Astrocyte (in vitro differentiated cells and primary cell): Measurements from ENCODE around the gene CLDN2. TPM values are rescaled to one million over a fixed set of nuclear protein-coding genes. Genes with fewer than 3 reads are reported as not detected.

ENCODE experiments used
- DNase-seq: peaks from one replicate; pipeline ENCODE4 v3.0.0-alpha.2; 2010; ENCODE audit warnings: low read depth
- FAIRE-seq: peaks from 2 replicates; lab custom pipeline; 2011; peaks lifted over from hg19 to GRCh38; lab: Jason Lieb, UNC
- H2AFZ ChIP-seq: 2 replicates; pipeline ENCODE4 v1.6.0; 2012; ENCODE audit warnings: low read depth, low read length, inconsistent platforms
- H3K27ac ChIP-seq: 2 replicates; pipeline ENCODE4 v1.5.1; 2011; ENCODE audit warnings: low read depth, low read length, inconsistent platforms
- H3K27me3 ChIP-seq: 2 replicates; pipeline ENCODE4 v1.6.0; 2011; ENCODE audit warnings: low read length, inconsistent platforms; ENCODE audit not compliant: insufficient read depth
- H3K36me3 ChIP-seq: 2 replicates; pipeline ENCODE4 v1.5.1; 2011; ENCODE audit warnings: low read length, inconsistent platforms; ENCODE audit not compliant: insufficient read depth
- H3K4me1 ChIP-seq: 2 replicates; pipeline ENCODE4 v1.5.1; 2011; ENCODE audit warnings: low read length, inconsistent platforms; ENCODE audit not compliant: insufficient read depth
- H3K4me2 ChIP-seq: 2 replicates; pipeline ENCODE4 v1.6.0; 2012; ENCODE audit warnings: low read length, inconsistent platforms
- H3K4me3 ChIP-seq: 2 replicates; pipeline ENCODE4 v1.5.1; 2011; ENCODE audit warnings: low read depth, mild to moderate bottlenecking, low read length, inconsistent platforms; ENCODE audit not compliant: insufficient read depth
- H3K79me2 ChIP-seq: 2 replicates; pipeline ENCODE4 v1.6.0; 2012; ENCODE audit warnings: mild to moderate bottlenecking, low read length, inconsistent platforms; ENCODE audit not compliant: insufficient read depth
- H3K9ac ChIP-seq: 2 replicates; pipeline ENCODE4 v1.6.0; 2012; ENCODE audit warnings: mild to moderate bottlenecking, low read length, inconsistent platforms
- H3K9me3 ChIP-seq: 2 replicates; pipeline ENCODE4 v1.5.1; 2012; ENCODE audit warnings: low read depth, mild to moderate bottlenecking, low read length, inconsistent platforms; ENCODE audit not compliant: insufficient read depth
- H4K20me1 ChIP-seq: 2 replicates; pipeline ENCODE4 v1.6.0; 2012; ENCODE audit warnings: low read length, inconsistent platforms; ENCODE audit not compliant: insufficient read depth
- H3K27ac Mint-ChIP-seq: one replicate; pipeline ENCODE4 v1.8.0; 2021; ENCODE audit warnings: mild to moderate bottlenecking, mixed read lengths; ENCODE audit not compliant: unreplicated experiment
- H3K27me3 Mint-ChIP-seq: one replicate; pipeline ENCODE4 v1.8.0; 2021; ENCODE audit warnings: low read depth, mixed read lengths; ENCODE audit not compliant: unreplicated experiment
- H3K36me3 Mint-ChIP-seq: one replicate; pipeline ENCODE4 v1.8.0; 2021; ENCODE audit warnings: low read depth, mixed read lengths; ENCODE audit not compliant: unreplicated experiment
- H3K4me1 Mint-ChIP-seq: one replicate; pipeline ENCODE4 v1.8.0; 2021; ENCODE audit warnings: low read depth, mixed read lengths; ENCODE audit not compliant: unreplicated experiment
- H3K4me3 Mint-ChIP-seq: one replicate; pipeline ENCODE4 v1.8.0; 2021; ENCODE audit warnings: mild to moderate bottlenecking, moderate library complexity, mixed read lengths; ENCODE audit not compliant: unreplicated experiment
- H3K9me3 Mint-ChIP-seq: one replicate; pipeline ENCODE4 v1.8.0; 2021; ENCODE audit warnings: mild to moderate bottlenecking, mixed read lengths; ENCODE audit not compliant: unreplicated experiment
- EZH2 ChIP-seq: IDR thresholded peaks from 2 replicates; pipeline ENCODE4 v1.6.1; 2012; ENCODE audit warnings: mild to moderate bottlenecking, low read length, inconsistent platforms; ENCODE audit not compliant: insufficient read depth
- total RNA-seq: library from RNA; stranded (reverse); gene quantifications from 2 replicates; pipeline ENCODE4 v1.2.1, GENCODE V29; 2021
- TF ChIP-seq, protein P1 (sequence below): IDR thresholded peaks from 2 replicates; pipeline ENCODE4 v1.5.1; 2011; ENCODE audit warnings: low read depth, mild to moderate bottlenecking, inconsistent platforms, low read length, moderate library complexity; ENCODE audit not compliant: insufficient read depth

The CLDN2 gene
- total RNA-seq, 1 donor from 2014 or later: 0.77 TPM

DNA sequence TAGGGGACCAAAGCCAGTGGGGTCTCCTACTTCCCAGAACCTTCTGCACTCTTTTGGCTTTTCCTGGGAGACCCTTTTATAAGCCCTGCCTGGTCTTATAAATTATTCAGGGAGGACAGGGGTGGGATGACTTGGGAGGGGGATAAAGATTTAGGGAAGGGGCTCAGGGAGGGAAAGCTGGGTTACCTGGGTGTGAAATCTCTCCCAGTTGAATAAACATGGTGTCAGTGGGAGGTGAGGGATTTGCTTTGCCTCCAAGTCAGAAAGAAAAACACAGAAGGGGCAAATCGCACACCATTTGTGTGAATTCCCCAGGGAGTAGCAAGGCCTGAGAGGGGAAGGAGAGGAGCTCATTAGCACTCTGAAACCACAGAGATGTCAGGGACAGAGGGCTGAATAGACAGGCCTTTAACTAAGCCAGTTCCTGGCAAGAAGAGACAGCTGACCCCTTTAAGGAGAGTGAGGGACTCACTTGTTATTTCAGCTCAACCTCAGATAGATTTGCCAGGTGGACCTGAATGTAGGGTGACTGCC lies 16.8 kb upstream of the CLDN2 start, which contains the start of gene RIPPLY1:
Gene RIPPLY1 (minus strand): TSS at position 51 of the 534 bp plus-strand sequence. CDS start 54 bp downstream, outside the sequence.
- H3K4me1 ChIP-seq: no peaks in the 10 kb centered on the region
- no peak within 1 kb of the TSS for H3K4me3 ChIP-seq
- no peak within 1 kb of the TSS for H3K9ac ChIP-seq
- Mint-ChIP-seq H3K36me3 (no peaks in the 10 kb centered on the region), H3K4me3 (no peak within 1 kb of the TSS), H3K4me1 (peaks cover 8% of the 10 kb centered on the region), H3K9me3 (no peaks in the 10 kb centered on the region), H3K27ac (no peak within 1 kb of the TSS), H3K27me3 (peaks cover 3% of the 10 kb centered on the region)
- no peaks in the 10 kb centered on the region for H3K79me2 ChIP-seq
- FAIRE-seq: no peak
- no peaks in the 10 kb centered on the region for H4K20me1 ChIP-seq
- H3K36me3 ChIP-seq: no peaks in the 10 kb centered on the region
- no peaks in the 10 kb centered on the region for H3K27me3 ChIP-seq
- H3K27ac ChIP-seq: no peak within 1 kb of the TSS
- TF ChIP-seq EZH2: no peak
- TF ChIP-seq, protein P1, sequence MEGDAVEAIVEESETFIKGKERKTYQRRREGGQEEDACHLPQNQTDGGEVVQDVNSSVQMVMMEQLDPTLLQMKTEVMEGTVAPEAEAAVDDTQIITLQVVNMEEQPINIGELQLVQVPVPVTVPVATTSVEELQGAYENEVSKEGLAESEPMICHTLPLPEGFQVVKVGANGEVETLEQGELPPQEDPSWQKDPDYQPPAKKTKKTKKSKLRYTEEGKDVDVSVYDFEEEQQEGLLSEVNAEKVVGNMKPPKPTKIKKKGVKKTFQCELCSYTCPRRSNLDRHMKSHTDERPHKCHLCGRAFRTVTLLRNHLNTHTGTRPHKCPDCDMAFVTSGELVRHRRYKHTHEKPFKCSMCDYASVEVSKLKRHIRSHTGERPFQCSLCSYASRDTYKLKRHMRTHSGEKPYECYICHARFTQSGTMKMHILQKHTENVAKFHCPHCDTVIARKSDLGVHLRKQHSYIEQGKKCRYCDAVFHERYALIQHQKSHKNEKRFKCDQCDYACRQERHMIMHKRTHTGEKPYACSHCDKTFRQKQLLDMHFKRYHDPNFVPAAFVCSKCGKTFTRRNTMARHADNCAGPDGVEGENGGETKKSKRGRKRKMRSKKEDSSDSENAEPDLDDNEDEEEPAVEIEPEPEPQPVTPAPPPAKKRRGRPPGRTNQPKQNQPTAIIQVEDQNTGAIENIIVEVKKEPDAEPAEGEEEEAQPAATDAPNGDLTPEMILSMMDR: no peak
- H2AFZ ChIP-seq: no peak within 1 kb of the TSS
- H3K9me3 ChIP-seq: no peaks in the 10 kb centered on the region
- no peak for DNase-seq
- no peak within 1 kb of the TSS for H3K4me2 ChIP-seq

DNA sequence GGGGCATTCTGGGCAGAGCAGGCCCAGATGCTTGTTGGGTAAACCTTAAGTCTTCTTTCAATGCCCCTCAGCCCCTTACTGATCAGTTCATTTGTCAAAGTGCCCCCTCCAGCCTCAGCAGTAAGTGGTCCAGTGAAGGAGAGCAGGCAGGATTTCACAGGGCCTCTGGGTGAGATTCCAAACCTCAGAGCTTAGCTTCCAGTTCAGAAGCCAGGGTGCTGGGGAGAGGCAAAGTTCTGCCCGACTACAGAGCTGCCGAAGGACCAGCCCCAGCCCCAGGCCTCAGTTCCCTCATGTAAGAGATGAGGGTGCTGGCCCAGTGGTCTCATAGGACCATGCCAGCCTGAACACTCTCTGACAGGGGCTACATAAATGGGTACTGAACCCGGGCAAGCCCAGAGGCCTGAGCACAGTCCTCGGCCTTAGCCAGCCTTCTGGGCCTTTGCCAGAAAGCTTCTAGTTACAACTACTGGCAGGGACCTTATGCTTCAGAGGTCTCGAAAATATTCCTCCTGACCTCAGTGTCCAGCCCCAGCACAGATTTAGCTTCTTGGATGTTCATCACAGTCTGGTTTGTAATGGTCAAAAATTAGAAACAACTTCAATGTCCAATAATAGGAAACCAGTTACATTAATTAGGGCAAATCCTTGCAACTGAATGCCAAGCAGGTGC lies 16.2 kb upstream of the CLDN2 start:
- H2AFZ ChIP-seq: no peak overlapping the region
- no peak overlapping the region for H3K9ac ChIP-seq
- peaks cover 3% of the 10 kb centered on the region for H3K27me3 Mint-ChIP-seq
- no peak overlapping the region for H3K27ac ChIP-seq
- no peaks in the 10 kb centered on the region for H3K9me3 Mint-ChIP-seq
- TF ChIP-seq, protein P1: no peak
- TF ChIP-seq EZH2: no peak
- H3K4me1 ChIP-seq: no peaks in the 10 kb centered on the region
- FAIRE-seq (no peak), DNase-seq (no peak)
- H3K79me2 ChIP-seq: no peaks in the 10 kb centered on the region
- no peaks in the 10 kb centered on the region for H3K36me3 ChIP-seq
- no peak overlapping the region for H3K4me3 Mint-ChIP-seq
- no peak overlapping the region for H3K27ac Mint-ChIP-seq
- H3K9me3 ChIP-seq: no peaks in the 10 kb centered on the region
- H3K4me1 Mint-ChIP-seq: peaks cover 8% of the 10 kb centered on the region
- no peak overlapping the region for H3K4me3 ChIP-seq
- no peaks in the 10 kb centered on the region for H3K27me3 ChIP-seq
- H3K4me2 ChIP-seq: no peak overlapping the region
- H4K20me1 ChIP-seq: no peaks in the 10 kb centered on the region
- no peaks in the 10 kb centered on the region for H3K36me3 Mint-ChIP-seq
